ENCODE measurements around the gene TP53AIP1. TPM values are rescaled to one million over a fixed set of nuclear protein-coding genes. Genes with fewer than 3 reads are reported as not detected.

The TP53AIP1 gene
- total RNA-seq: under 1 TPM; 0.20 to 0.37 TPM
- long read RNA-seq, partial matches to known transcripts: 0 of 1 reads
- long read RNA-seq, other reads (novel, unspliced or antisense): 1 of 1 reads

GRCh38 chr11:128942817-128943427, at the start of gene TP53AIP1:
Gene TP53AIP1, minus strand, starts transcription at chr11:128942871. Its CDS starts 5,053 bp downstream, at chr11:128937818.
- ATAC-seq: no peak
- DNase-seq: no peak
- intact Hi-C loops (cut with DNase I, micrococcal nuclease): no loop called here

- intact Hi-C loops (cut with DNase I, micrococcal nuclease): no loop called here
These were observed 45.7 kb upstream of the TP53AIP1 start for GRCh38 chr11:128988242-128988970.

GRCh38 chr11:128985880-128986279, 43.2 kb upstream of the TP53AIP1 start:
- intact Hi-C loops (cut with DNase I, micrococcal nuclease): no loop called here
- no peak for ATAC-seq
- DNase-seq: no peak

More at GRCh38 chr11:128988242-128988970, 45.7 kb upstream of the TP53AIP1 start:
- peak; percentile 42 for ATAC-seq
- no peak for DNase-seq

GRCh38 chr11:128983023-128983422, 40.4 kb upstream of the TP53AIP1 start:
- DNase-seq: no peak
- ATAC-seq: no peak
- intact Hi-C loops (cut with DNase I, micrococcal nuclease): no loop called here

- ATAC-seq (no peak), DNase-seq (no peak)
- intact Hi-C loops (cut with DNase I, micrococcal nuclease): no loop called here
These were observed 38.6 kb upstream of the TP53AIP1 start for GRCh38 chr11:128981254-128981653.

- intact Hi-C loops (cut with DNase I, micrococcal nuclease): no loop called here
- DNase-seq: no peak
- no peak for ATAC-seq
These were observed 28.0 kb upstream of the TP53AIP1 start for GRCh38 chr11:128970598-128971190.

GRCh38 chr11:128968916-128969315, 26.2 kb upstream of the TP53AIP1 start:
- intact Hi-C loops (cut with DNase I, micrococcal nuclease): no loop called here
- no peak for ATAC-seq
- no peak for DNase-seq

GRCh38 chr11:128967578-128967977, 24.9 kb upstream of the TP53AIP1 start:
- intact Hi-C loops (cut with DNase I, micrococcal nuclease): no loop called here
- no peak for DNase-seq
- no peak for ATAC-seq

- DNase-seq: no peak
- intact Hi-C loops (cut with DNase I, micrococcal nuclease): no loop called here
These were observed 22.8 kb upstream of the TP53AIP1 start for GRCh38 chr11:128965485-128965884.

GRCh38 chr11:128964463-128964930, 21.8 kb upstream of the TP53AIP1 start:
- intact Hi-C loops (cut with DNase I, micrococcal nuclease): no loop called here
- DNase-seq: no peak
- no peak for ATAC-seq

More at GRCh38 chr11:128965485-128965884, 22.8 kb upstream of the TP53AIP1 start:
- ATAC-seq: no peak

- ATAC-seq (no peak), DNase-seq (no peak)
- intact Hi-C loops (cut with DNase I, micrococcal nuclease): no loop called here
These were observed 21.2 kb upstream of the TP53AIP1 start for GRCh38 chr11:128963744-128964325.

GRCh38 chr11:128962896-128963295, 20.2 kb upstream of the TP53AIP1 start:
- ATAC-seq (no peak), DNase-seq (no peak)
- intact Hi-C loops (cut with DNase I, micrococcal nuclease): no loop called here

- no peak for ATAC-seq
- intact Hi-C loops (cut with DNase I, micrococcal nuclease): no loop called here
These were observed 19.0 kb upstream of the TP53AIP1 start for GRCh38 chr11:128961645-128962044.

GRCh38 chr11:128957202-128957482, 14.5 kb upstream of the TP53AIP1 start:
- intact Hi-C loops (cut with DNase I, micrococcal nuclease): loop anchor here in 1 of 2 donors (2.0 kb wide), 1 partner anchor 74 kb away; no protein-coding TSS in a partner anchor
- DNase-seq: no peak
- peak; percentile 23 for ATAC-seq

More at GRCh38 chr11:128961645-128962044, 19.0 kb upstream of the TP53AIP1 start:
- DNase-seq: no peak

- no peak for DNase-seq
- ATAC-seq: peak; percentile 84
- intact Hi-C loops (cut with DNase I, micrococcal nuclease): loop anchor here in 1 of 2 donors (2.0 kb wide), 1 partner anchor 74 kb away; no protein-coding TSS in a partner anchor
These were observed 13.9 kb upstream of the TP53AIP1 start for GRCh38 chr11:128956401-128957201.

- intact Hi-C loops (cut with DNase I, micrococcal nuclease): loop anchor here in 1 of 2 donors (2.0 kb wide), 1 partner anchor 73 kb away; no protein-coding TSS in a partner anchor
- DNase-seq: no peak
- no peak for ATAC-seq
These were observed 13.0 kb upstream of the TP53AIP1 start for GRCh38 chr11:128955636-128956035.

- DNase-seq: no peak
- intact Hi-C loops (cut with DNase I, micrococcal nuclease): no loop called here
- no peak for ATAC-seq
These were observed 10.5 kb upstream of the TP53AIP1 start for GRCh38 chr11:128953151-128953550.

- intact Hi-C loops (cut with DNase I, micrococcal nuclease): no loop called here
- ATAC-seq (peak; percentile 65), DNase-seq (no peak)
These were observed 7.3 kb upstream of the TP53AIP1 start for GRCh38 chr11:128949791-128950454.
